ENCODE data around the gene FAM180A.

Gene FAM180A

GRCh38 chr7:135736586-135737305, 11.9 kb downstream of the FAM180A start:
- no peak for DNase-seq

- no peak for DNase-seq
Measured at GRCh38 chr7:135734343-135734689, 14.3 kb downstream of the FAM180A start.

GRCh38 chr7:135733603-135734342, 14.8 kb downstream of the FAM180A start:
- no peak for DNase-seq

GRCh38 chr7:135731131-135731530, 17.5 kb downstream of the FAM180A start:
- DNase-seq = no peak

- no peak for DNase-seq
Measured at GRCh38 chr7:135729230-135729629, 19.4 kb downstream of the FAM180A start.

GRCh38 chr7:135728136-135728669, 20.4 kb downstream of the FAM180A start, which contains the start of gene SLC13A4:
Gene SLC13A4, minus strand, starts transcription at chr7:135728186. Its CDS starts 690 bp downstream, at chr7:135727496.
- DNase-seq = no peak

- no peak for DNase-seq
Measured at GRCh38 chr7:135726911-135727673, 21.5 kb downstream of the FAM180A start.

- DNase-seq = no peak
Measured at GRCh38 chr7:135726276-135726788, 22.3 kb downstream of the FAM180A start.

- no peak for DNase-seq
Measured at GRCh38 chr7:135723411-135723810, 25.2 kb downstream of the FAM180A start.

GRCh38 chr7:135721198-135721820, 27.3 kb downstream of the FAM180A start:
- no peak for DNase-seq

GRCh38 chr7:135719688-135720087, 28.9 kb downstream of the FAM180A start:
- no peak for DNase-seq

- no peak for DNase-seq
Measured at GRCh38 chr7:135718794-135719437, 29.7 kb downstream of the FAM180A start.

GRCh38 chr7:135718219-135718618, 30.4 kb downstream of the FAM180A start:
- DNase-seq = no peak

- DNase-seq = no peak
Measured at GRCh38 chr7:135717693-135718092, 30.9 kb downstream of the FAM180A start.

GRCh38 chr7:135716677-135717238, 31.9 kb downstream of the FAM180A start:
- DNase-seq = no peak

- DNase-seq = no peak
Measured at GRCh38 chr7:135715673-135716072, 32.9 kb downstream of the FAM180A start.

GRCh38 chr7:135715055-135715522, 33.5 kb downstream of the FAM180A start:
- DNase-seq = no peak

GRCh38 chr7:135714534-135715009, 34.0 kb downstream of the FAM180A start:
- DNase-seq = no peak

- DNase-seq = no peak
Measured at GRCh38 chr7:135713836-135714470, 34.7 kb downstream of the FAM180A start.

- no peak for DNase-seq
Measured at GRCh38 chr7:135712796-135713195, 35.8 kb downstream of the FAM180A start.
